ENCODE results near the gene OR51L1. TPM values are rescaled to one million over a fixed set of nuclear protein-coding genes. Genes with fewer than 3 reads are reported as not detected.

The OR51L1 gene
- total RNA-seq, 1 experiment from 2014 or later: not detected

DNA sequence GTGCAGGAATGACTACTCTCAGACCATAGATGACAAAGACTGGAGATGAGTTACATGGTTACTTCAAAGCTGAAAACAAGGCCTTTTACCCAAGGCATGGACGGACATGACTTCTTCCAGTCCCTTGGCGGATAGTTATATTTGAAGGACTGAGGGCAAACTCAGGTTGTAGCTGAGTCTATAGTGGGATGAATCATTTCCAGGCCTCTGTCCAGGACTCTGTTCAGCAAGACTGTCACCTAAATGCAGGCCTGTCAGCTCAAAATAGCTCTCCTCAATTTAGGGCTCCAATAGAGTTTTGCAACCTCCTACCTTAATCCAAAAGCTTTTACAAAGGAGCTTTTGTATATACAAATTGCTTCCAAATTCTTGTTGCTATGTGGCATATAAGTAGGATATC is 27.3 kb downstream of the OR51L1 start:
- Histone ChIP-seq H3K9me3 (replicated peaks) (peaks cover 3% of the 10 kb centered on the region), H3K4me3 (no peak overlapping the region), H3K27ac (no peak overlapping the region), H3K27me3 (no peaks in the 10 kb centered on the region), H3K4me1 (no peaks in the 10 kb centered on the region), H3K36me3 (no peaks in the 10 kb centered on the region)
- DNase-seq: no peak

DNA sequence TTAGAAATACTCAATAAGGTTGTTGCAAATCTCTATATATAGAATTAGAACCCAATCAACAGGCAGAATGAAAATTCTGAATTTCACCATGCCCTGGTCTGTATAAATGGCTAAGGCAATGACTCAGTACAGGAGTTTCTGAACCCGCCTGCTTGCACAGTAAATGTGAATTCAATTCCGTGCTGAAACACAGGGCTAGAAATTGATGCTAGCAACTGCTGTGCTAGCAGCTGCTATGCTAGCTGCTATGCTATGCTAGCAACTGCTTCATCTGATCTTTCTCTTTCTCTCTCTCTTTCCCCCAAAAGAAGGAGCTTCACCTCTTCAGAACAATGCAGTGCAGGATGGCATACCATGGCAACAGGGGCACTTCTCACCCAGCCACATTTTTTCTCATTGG is 42.0 kb downstream of the OR51L1 start:
- Histone ChIP-seq H3K27ac (no peak overlapping the region), H3K36me3 (no peaks in the 10 kb centered on the region), H3K4me3 (no peak overlapping the region), H3K9me3 (replicated peaks) (no peaks in the 10 kb centered on the region), H3K27me3 (no peaks in the 10 kb centered on the region), H3K4me1 (no peaks in the 10 kb centered on the region)
- no peak for DNase-seq

- Histone ChIP-seq H3K36me3 (no peaks in the 10 kb centered on the region), H3K9me3 (replicated peaks) (no peaks in the 10 kb centered on the region), H3K4me1 (no peaks in the 10 kb centered on the region), H3K27ac (no peak overlapping the region), H3K27me3 (no peaks in the 10 kb centered on the region), H3K4me3 (no peak overlapping the region)
- no peak for DNase-seq
Measured at GRCh38 chr11:5037926-5038325, 43.3 kb downstream of the OR51L1 start.

DNA sequence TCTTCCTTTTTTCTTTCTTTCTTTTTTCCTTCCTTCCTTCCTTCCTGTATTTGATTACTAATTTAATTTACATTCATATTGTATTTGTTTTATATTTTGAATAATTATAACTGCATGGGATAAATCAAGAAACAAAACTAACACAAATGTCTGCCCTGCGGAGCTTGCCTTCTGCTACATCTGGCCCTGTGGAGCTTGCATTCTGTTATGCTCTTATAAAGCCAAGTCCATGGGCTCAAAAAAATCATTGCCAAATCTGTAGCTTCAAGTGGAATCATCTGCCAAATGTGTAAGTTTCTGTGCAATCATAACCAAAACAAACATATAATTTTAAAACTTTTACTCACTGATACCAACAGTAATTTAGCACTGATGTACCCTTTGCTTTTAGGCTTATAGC is 43.7 kb downstream of the OR51L1 start:
- Histone ChIP-seq H3K4me1 (no peaks in the 10 kb centered on the region), H3K4me3 (no peak overlapping the region), H3K9me3 (replicated peaks) (no peaks in the 10 kb centered on the region), H3K36me3 (no peaks in the 10 kb centered on the region), H3K27me3 (no peaks in the 10 kb centered on the region), H3K27ac (no peak overlapping the region)
- DNase-seq: no peak

DNA sequence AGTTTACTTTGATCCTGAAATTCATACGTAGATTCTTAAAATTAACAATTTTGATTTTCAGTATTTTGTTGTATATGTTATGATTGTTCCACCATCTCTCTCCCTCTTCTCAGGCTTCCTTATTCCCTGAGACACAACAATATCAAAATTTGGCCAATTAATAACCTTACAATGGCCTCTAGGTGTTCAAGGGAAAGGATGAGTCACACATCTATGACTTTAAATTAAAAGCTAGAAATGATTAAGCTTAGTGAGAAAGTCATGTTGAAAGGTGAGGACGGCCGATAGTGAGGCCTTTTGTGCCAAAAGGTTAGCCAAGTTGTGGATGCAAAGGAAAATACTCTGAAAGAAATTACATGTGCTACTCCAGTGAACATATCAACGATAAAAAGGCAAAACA is 46.2 kb downstream of the OR51L1 start:
- Histone ChIP-seq H3K27ac (no peak overlapping the region), H3K4me1 (no peaks in the 10 kb centered on the region), H3K9me3 (replicated peaks) (no peaks in the 10 kb centered on the region), H3K4me3 (no peak overlapping the region), H3K36me3 (no peaks in the 10 kb centered on the region), H3K27me3 (no peaks in the 10 kb centered on the region)
- DNase-seq: no peak

DNA sequence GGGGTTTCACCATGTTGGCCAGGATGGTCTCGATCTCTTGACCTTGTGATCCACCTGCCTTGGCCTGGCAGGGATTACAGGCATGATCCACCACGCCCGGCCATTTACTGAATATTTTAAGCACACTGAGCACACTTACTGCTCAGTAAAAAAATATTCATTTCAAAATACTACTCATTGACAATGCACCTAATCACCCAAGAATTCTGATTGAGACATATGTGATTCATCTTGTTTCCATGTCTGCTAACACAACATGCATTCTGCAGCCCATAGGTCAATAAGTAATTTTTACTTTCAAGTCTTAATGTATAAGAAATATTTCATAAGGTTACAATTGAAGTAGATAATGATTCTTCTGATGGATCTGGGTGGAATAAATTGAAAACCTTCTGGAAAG is 47.4 kb downstream of the OR51L1 start:
- H3K9me3 ChIP-seq (replicated peaks): no peaks in the 10 kb centered on the region
- no peaks in the 10 kb centered on the region for H3K4me1 ChIP-seq
- H3K4me3 ChIP-seq: no peak overlapping the region
- H3K27ac ChIP-seq: no peak overlapping the region
- H3K36me3 ChIP-seq: no peaks in the 10 kb centered on the region
- DNase-seq: no peak
- no peaks in the 10 kb centered on the region for H3K27me3 ChIP-seq

DNA sequence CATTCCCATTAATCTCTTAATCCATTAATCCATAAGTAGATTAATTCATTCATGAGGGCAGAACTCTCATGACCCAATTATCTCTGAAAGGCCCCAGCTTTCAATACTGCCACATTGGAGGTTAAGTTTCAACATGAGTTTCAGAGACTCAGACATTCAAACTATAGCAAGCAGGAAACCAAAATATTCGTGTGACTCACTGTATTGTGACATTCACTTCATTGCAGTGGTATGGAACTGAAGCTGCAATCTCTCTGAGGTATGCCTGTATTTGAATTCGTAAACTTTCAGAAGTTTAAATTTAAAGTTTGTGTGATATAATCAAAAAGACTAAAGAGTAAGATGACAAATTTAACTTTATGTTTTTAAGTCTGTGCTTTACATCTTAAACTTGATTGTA is 48.7 kb downstream of the OR51L1 start:
- H3K27me3 ChIP-seq: no peaks in the 10 kb centered on the region
- no peak overlapping the region for H3K4me3 ChIP-seq
- no peaks in the 10 kb centered on the region for H3K4me1 ChIP-seq
- H3K27ac ChIP-seq: no peak overlapping the region
- H3K36me3 ChIP-seq: no peaks in the 10 kb centered on the region
- DNase-seq: no peak
- H3K9me3 ChIP-seq (replicated peaks): no peaks in the 10 kb centered on the region

- Histone ChIP-seq H3K27ac (no peak within 1 kb of the TSS), H3K9me3 (replicated peaks) (no peaks in the 10 kb centered on the region), H3K4me3 (no peak within 1 kb of the TSS), H3K36me3 (no peaks in the 10 kb centered on the region), H3K4me1 (no peaks in the 10 kb centered on the region), H3K27me3 (no peaks in the 10 kb centered on the region)
- no peak for DNase-seq
Measured at GRCh38 chr11:5046226-5046625, 51.6 kb downstream of the OR51L1 start, which contains the start of gene OR52J3. Gene OR52J3 (plus strand): TSS chr11:5046526. CDS start chr11:5046526, 0 bp downstream.

- Histone ChIP-seq H3K4me3 (no peak overlapping the region), H3K36me3 (no peaks in the 10 kb centered on the region), H3K27ac (no peak overlapping the region), H3K27me3 (no peaks in the 10 kb centered on the region), H3K4me1 (no peaks in the 10 kb centered on the region), H3K9me3 (replicated peaks) (no peaks in the 10 kb centered on the region)
- DNase-seq: no peak
Measured at GRCh38 chr11:5046754-5047330, 52.2 kb downstream of the OR51L1 start.

Other genes with a start within 250 kb of the OR51L1 start
- not detected in 2 replicates for gene OR51F1, start 224.9 kb upstream of the OR51L1 start, total RNA-seq (2014; rRNA removed; shearing (Covaris generic))
- not detected in 2 replicates for gene OR52R1, start 190.5 kb upstream of the OR51L1 start, total RNA-seq (2014; rRNA removed; shearing (Covaris generic))
- not detected in 2 replicates for gene OR51F2, start 173.5 kb upstream of the OR51L1 start, total RNA-seq (2014; rRNA removed; shearing (Covaris generic))
- gene OR51S1, start 145.6 kb upstream of the OR51L1 start, total RNA-seq (2014; rRNA removed; shearing (Covaris generic)): not detected in 2 replicates
- not detected in 2 replicates for gene OR51T1, start 113.0 kb upstream of the OR51L1 start, total RNA-seq (2014; rRNA removed; shearing (Covaris generic))
- gene OR51A7, start 91.1 kb upstream of the OR51L1 start, total RNA-seq (2014; rRNA removed; shearing (Covaris generic)): not detected in 2 replicates
- gene OR51G2, start 75.5 kb upstream of the OR51L1 start, total RNA-seq (2014; rRNA removed; shearing (Covaris generic)): not detected in 2 replicates
- not detected in 2 replicates for gene OR51G1, start 70.5 kb upstream of the OR51L1 start, total RNA-seq (2014; rRNA removed; shearing (Covaris generic))
- gene OR51A4, start 47.2 kb upstream of the OR51L1 start, total RNA-seq (2014; rRNA removed; shearing (Covaris generic)): not detected in 2 replicates
- gene OR51A2, start 39.1 kb upstream of the OR51L1 start, total RNA-seq (2014; rRNA removed; shearing (Covaris generic)): not detected in 2 replicates
- gene OR52J3, start 51.7 kb downstream of the OR51L1 start, total RNA-seq (2014; rRNA removed; shearing (Covaris generic)): not detected in 2 replicates
- gene OR52E2, start 64.8 kb downstream of the OR51L1 start, total RNA-seq (2014; rRNA removed; shearing (Covaris generic)): not detected in 2 replicates
- gene OR52E1, start 74.7 kb downstream of the OR51L1 start, total RNA-seq (2014; rRNA removed; shearing (Covaris generic)): not detected in 2 replicates
- not detected in 2 replicates for gene OR52A5, start 143.5 kb downstream of the OR51L1 start, total RNA-seq (2014; rRNA removed; shearing (Covaris generic))
- not detected in 2 replicates for gene OR52A1, start 159.9 kb downstream of the OR51L1 start, total RNA-seq (2014; rRNA removed; shearing (Covaris generic))
- not detected in 2 replicates for gene OR51V1, start 205.8 kb downstream of the OR51L1 start, total RNA-seq (2014; rRNA removed; shearing (Covaris generic))
- not detected in 2 replicates for gene HBB, start 232.2 kb downstream of the OR51L1 start, total RNA-seq (2014; rRNA removed; shearing (Covaris generic))
- not detected in 2 replicates for gene HBD, start 239.6 kb downstream of the OR51L1 start, total RNA-seq (2014; rRNA removed; shearing (Covaris generic))

Measured in SJCRH30 (cell line).